ENCODE measurements around the gene PCSK1N. TPM values are rescaled to one million over a fixed set of nuclear protein-coding genes. Genes with fewer than 3 reads are reported as not detected.

Gene PCSK1N
- total RNA-seq, 3 donors from 2014 or later (not counting 1 experiment from before 2014, with no cell fraction given) = 0.35 to 0.89 TPM; not detected in 1

DNA sequence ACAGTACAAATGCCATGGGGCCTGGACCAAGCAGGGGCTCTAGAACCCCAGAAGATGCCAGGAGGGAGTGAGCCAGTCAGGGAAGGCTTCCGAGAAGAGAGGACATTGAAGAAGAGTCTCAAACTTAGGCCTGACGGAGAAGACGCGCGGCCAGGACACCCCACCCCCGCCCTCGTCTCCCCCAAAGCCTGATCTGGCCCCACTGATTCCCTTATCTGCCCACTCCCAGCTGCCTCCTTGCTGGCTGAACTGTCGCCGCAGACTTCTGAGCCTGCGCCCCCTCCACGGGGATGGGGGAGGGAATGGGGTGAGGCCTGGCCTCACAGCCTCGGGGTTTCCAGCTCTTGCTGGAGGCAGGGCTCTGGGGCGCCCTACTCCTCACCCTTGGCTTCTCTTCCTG, 52.6 kb downstream of the PCSK1N start:
- no peaks in the 10 kb centered on the region for H3K9me3 Mint-ChIP-seq
- 92% methylated on average over 9 of the region's 13 CpGs for WGBS (ENCODE audit: insufficient coverage)
- no peak overlapping the region for H3K4me3 ChIP-seq (ENCODE audit: low read length)
- no peak for ATAC-seq
- no peak for DNase-seq
- intact Hi-C loops (cut with micrococcal nuclease) = no loop called here
- no peaks in the 10 kb centered on the region for H3K36me3 Mint-ChIP-seq
- H3K27ac ChIP-seq (ENCODE audit: low read length) = no peak overlapping the region
- no peaks in the 10 kb centered on the region for H3K4me1 Mint-ChIP-seq
- H3K27me3 Mint-ChIP-seq (ENCODE audit: low read depth in 2 of 2) = peaks cover 0 to 6% of the 10 kb centered on the region in 2 donors
- no peaks in the 10 kb centered on the region for H3K4me1 ChIP-seq (ENCODE audit: control insufficient read depth, insufficient read depth, low read length)
- TF ChIP-seq, protein P1, sequence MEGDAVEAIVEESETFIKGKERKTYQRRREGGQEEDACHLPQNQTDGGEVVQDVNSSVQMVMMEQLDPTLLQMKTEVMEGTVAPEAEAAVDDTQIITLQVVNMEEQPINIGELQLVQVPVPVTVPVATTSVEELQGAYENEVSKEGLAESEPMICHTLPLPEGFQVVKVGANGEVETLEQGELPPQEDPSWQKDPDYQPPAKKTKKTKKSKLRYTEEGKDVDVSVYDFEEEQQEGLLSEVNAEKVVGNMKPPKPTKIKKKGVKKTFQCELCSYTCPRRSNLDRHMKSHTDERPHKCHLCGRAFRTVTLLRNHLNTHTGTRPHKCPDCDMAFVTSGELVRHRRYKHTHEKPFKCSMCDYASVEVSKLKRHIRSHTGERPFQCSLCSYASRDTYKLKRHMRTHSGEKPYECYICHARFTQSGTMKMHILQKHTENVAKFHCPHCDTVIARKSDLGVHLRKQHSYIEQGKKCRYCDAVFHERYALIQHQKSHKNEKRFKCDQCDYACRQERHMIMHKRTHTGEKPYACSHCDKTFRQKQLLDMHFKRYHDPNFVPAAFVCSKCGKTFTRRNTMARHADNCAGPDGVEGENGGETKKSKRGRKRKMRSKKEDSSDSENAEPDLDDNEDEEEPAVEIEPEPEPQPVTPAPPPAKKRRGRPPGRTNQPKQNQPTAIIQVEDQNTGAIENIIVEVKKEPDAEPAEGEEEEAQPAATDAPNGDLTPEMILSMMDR (IDR thresholded peaks at IDR 0.05) = no peak
- no peaks in the 10 kb centered on the region for H3K27me3 ChIP-seq (ENCODE audit: control insufficient read depth, insufficient read depth, low read length)
- no peak overlapping the region for H3K27ac Mint-ChIP-seq
- no peaks in the 10 kb centered on the region for H3K36me3 ChIP-seq (ENCODE audit: control insufficient read depth, insufficient read depth, low read length)
- no peaks in the 10 kb centered on the region for H3K9me3 ChIP-seq (ENCODE audit: control insufficient read depth, insufficient read depth, low read length)
- no peak overlapping the region for H3K4me3 Mint-ChIP-seq

GRCh38 chrX:48782216-48782615, 53.2 kb downstream of the PCSK1N start:
- Mint-ChIP-seq H3K9me3 (no peaks in the 10 kb centered on the region), H3K27me3 (ENCODE audit: low read depth in 2 of 2) (peaks cover 3 to 5% of the 10 kb centered on the region in 2 donors), H3K36me3 (no peaks in the 10 kb centered on the region), H3K4me3 (no peak overlapping the region), H3K4me1 (no peaks in the 10 kb centered on the region), H3K27ac (no peak overlapping the region)
- intact Hi-C loops (cut with micrococcal nuclease) = no loop called here
- DNase-seq = no peak
- 83% methylated on average over 1 of the region's 2 CpGs for WGBS (ENCODE audit: insufficient coverage)
- Histone ChIP-seq H3K4me3 (ENCODE audit: low read length) (no peak overlapping the region), H3K9me3 (ENCODE audit: control insufficient read depth, insufficient read depth, low read length) (no peaks in the 10 kb centered on the region), H3K4me1 (ENCODE audit: control insufficient read depth, insufficient read depth, low read length) (no peaks in the 10 kb centered on the region), H3K27ac (ENCODE audit: low read length) (no peak overlapping the region), H3K27me3 (ENCODE audit: control insufficient read depth, insufficient read depth, low read length) (no peaks in the 10 kb centered on the region), H3K36me3 (ENCODE audit: control insufficient read depth, insufficient read depth, low read length) (no peaks in the 10 kb centered on the region)
- TF ChIP-seq, protein P1 (IDR thresholded peaks at IDR 0.05) = no peak
- ATAC-seq = no peak

DNA sequence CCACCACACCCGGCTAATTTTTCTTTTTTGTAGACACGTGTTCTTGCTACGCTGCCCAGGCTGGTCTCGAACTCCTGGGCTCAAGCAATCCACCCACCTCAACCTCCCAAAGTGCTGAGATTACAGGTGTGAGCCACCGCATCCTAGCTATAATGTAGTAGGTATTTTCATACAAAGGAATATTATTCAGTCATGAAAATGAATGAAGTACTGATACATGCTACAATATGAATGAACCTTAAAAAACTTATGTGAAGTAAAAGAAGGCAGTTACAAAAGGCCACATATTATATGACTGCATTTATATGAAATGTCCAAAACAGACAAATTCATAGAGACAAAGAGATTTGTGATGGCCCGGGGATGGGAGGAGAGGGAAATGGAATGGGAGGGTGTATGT, 53.7 kb downstream of the PCSK1N start:
- Mint-ChIP-seq H3K4me3 (no peak overlapping the region), H3K9me3 (no peaks in the 10 kb centered on the region), H3K4me1 (no peaks in the 10 kb centered on the region), H3K27me3 (ENCODE audit: low read depth in 2 of 2) (peaks cover 4 to 10% of the 10 kb centered on the region in 2 donors), H3K36me3 (no peaks in the 10 kb centered on the region), H3K27ac (no peak overlapping the region)
- TF ChIP-seq, protein P1 (IDR thresholded peaks at IDR 0.05) = no peak
- DNase-seq (no peak), ATAC-seq (no peak)
- no peak overlapping the region for H3K4me3 ChIP-seq (ENCODE audit: low read length)
- H3K4me1 ChIP-seq (ENCODE audit: control insufficient read depth, insufficient read depth, low read length) = no peaks in the 10 kb centered on the region
- WGBS (ENCODE audit: insufficient coverage) = 100% methylated on average over 1 of the region's 6 CpGs
- intact Hi-C loops (cut with micrococcal nuclease) = no loop called here
- no peaks in the 10 kb centered on the region for H3K27me3 ChIP-seq (ENCODE audit: control insufficient read depth, insufficient read depth, low read length)
- no peak overlapping the region for H3K27ac ChIP-seq (ENCODE audit: low read length)
- H3K9me3 ChIP-seq (ENCODE audit: control insufficient read depth, insufficient read depth, low read length) = no peaks in the 10 kb centered on the region
- H3K36me3 ChIP-seq (ENCODE audit: control insufficient read depth, insufficient read depth, low read length) = no peaks in the 10 kb centered on the region

Other genes starting within 250 kb of the PCSK1N start
- gene WDR13, start 238.1 kb downstream of the PCSK1N start, total RNA-seq = 10 to 100 TPM; 52.5 to 62.9 (median 60.2) TPM
- 100 to 1,000 TPM; 136 to 149 (median 141) TPM for gene WAS, start 151.8 kb downstream of the PCSK1N start, total RNA-seq
- gene SUV39H1, start 138.9 kb downstream of the PCSK1N start, total RNA-seq = 10 to 100 TPM in 2 of 3 donors, 1 to 10 TPM in 1; 9.2 to 11.6 (median 11.0) TPM
- not detected for gene GLOD5, start 73.9 kb downstream of the PCSK1N start, total RNA-seq
- 1 to 10 TPM in 1 of 3 donors, under 1 TPM in 2; 0.41 to 3.0 (median 0.49) TPM for gene GATA1, start 49.0 kb downstream of the PCSK1N start, total RNA-seq
- 100 to 1,000 TPM in 2 of 3 donors, 10 to 100 TPM in 1; 97.4 to 118 (median 101) TPM for gene HDAC6, start 33.5 kb downstream of the PCSK1N start, total RNA-seq
- not detected for gene ERAS, start 9.1 kb downstream of the PCSK1N start, total RNA-seq
- gene TIMM17B, start 62.2 kb upstream of the PCSK1N start, total RNA-seq = 10 to 100 TPM; 40.3 to 45.6 (median 44.5) TPM
- 10 to 100 TPM; 57.2 to 62.0 (median 59.1) TPM for gene PQBP1, start 62.3 kb upstream of the PCSK1N start, total RNA-seq
- 10 to 100 TPM; 16.5 to 30.1 (median 18.3) TPM for gene SLC35A2, start 76.0 kb upstream of the PCSK1N start, total RNA-seq
- 100 to 1,000 TPM; 134 to 173 (median 150) TPM for gene PIM2, start 83.4 kb upstream of the PCSK1N start, total RNA-seq
- 100 to 1,000 TPM in 1 of 3 donors, 10 to 100 TPM in 2; 92.2 to 106 (median 92.5) TPM for gene OTUD5, start 122.0 kb upstream of the PCSK1N start, total RNA-seq
- gene KCND1, start 136.2 kb upstream of the PCSK1N start, total RNA-seq = 1 to 10 TPM; 2.7 to 3.6 (median 3.0) TPM
- 100 to 1,000 TPM; 120 to 141 (median 131) TPM for gene GRIPAP1, start 166.7 kb upstream of the PCSK1N start, total RNA-seq
- 10 to 100 TPM; 43.8 to 57.5 (median 43.9) TPM for gene TFE3, start 207.7 kb upstream of the PCSK1N start, total RNA-seq
- 10 to 100 TPM; 12.5 to 14.2 (median 13.0) TPM for gene CCDC120, start 223.4 kb upstream of the PCSK1N start, total RNA-seq
- 10 to 100 TPM; 18.1 to 24.8 (median 19.9) TPM for gene PRAF2, start 238.4 kb upstream of the PCSK1N start, total RNA-seq
- gene WDR45, start 244.3 kb upstream of the PCSK1N start, total RNA-seq = 100 to 1,000 TPM; 116 to 142 (median 134) TPM